HG02885 (cell line): ENCODE results near the gene ZBTB38.

Experiments used
- ATAC-seq: cut with Tn5 transposase; IDR thresholded peaks from one replicate; pipeline ENCODE4 v1.9.1; 2021; ENCODE audit warnings: mild to moderate bottlenecking; ENCODE audit not compliant: unreplicated experiment, poor library complexity

ZBTB38 gene

GRCh38 chr3:141336672-141337522 lies 31.4 kb upstream of the ZBTB38 start:
- ATAC-seq, result peak; percentile 93

GRCh38 chr3:141337523-141337854 lies 30.8 kb upstream of the ZBTB38 start:
- ATAC-seq, result no peak

- ATAC-seq, result no peak
These were observed 30.3 kb upstream of the ZBTB38 start for GRCh38 chr3:141337991-141338390.

GRCh38 chr3:141338881-141339280 lies 29.4 kb upstream of the ZBTB38 start:
- no peak for ATAC-seq

- no peak for ATAC-seq
These were observed 26.8 kb upstream of the ZBTB38 start for GRCh38 chr3:141341536-141341935.

GRCh38 chr3:141342386-141342785 lies 25.9 kb upstream of the ZBTB38 start:
- no peak for ATAC-seq

- ATAC-seq, result no peak
These were observed 25.2 kb upstream of the ZBTB38 start for GRCh38 chr3:141343077-141343476.

- ATAC-seq, result no peak
These were observed 24.4 kb upstream of the ZBTB38 start for GRCh38 chr3:141343865-141344271.

GRCh38 chr3:141345528-141345927 lies 22.8 kb upstream of the ZBTB38 start:
- no peak for ATAC-seq

GRCh38 chr3:141346007-141346406 lies 22.3 kb upstream of the ZBTB38 start:
- no peak for ATAC-seq

GRCh38 chr3:141346418-141346817 lies 21.9 kb upstream of the ZBTB38 start:
- ATAC-seq, result no peak

GRCh38 chr3:141346839-141347238 lies 21.5 kb upstream of the ZBTB38 start:
- no peak for ATAC-seq

GRCh38 chr3:141348837-141349236 lies 19.5 kb upstream of the ZBTB38 start:
- no peak for ATAC-seq

- no peak for ATAC-seq
These were observed 18.6 kb upstream of the ZBTB38 start for GRCh38 chr3:141349711-141350110.

GRCh38 chr3:141350666-141351065 lies 17.6 kb upstream of the ZBTB38 start:
- ATAC-seq, result no peak

- ATAC-seq, result no peak
These were observed 15.9 kb upstream of the ZBTB38 start for GRCh38 chr3:141352262-141352984.

GRCh38 chr3:141353652-141354495 lies 14.4 kb upstream of the ZBTB38 start:
- no peak for ATAC-seq

- no peak for ATAC-seq
These were observed 13.8 kb upstream of the ZBTB38 start for GRCh38 chr3:141354517-141354916.

GRCh38 chr3:141355242-141355641 lies 13.1 kb upstream of the ZBTB38 start:
- no peak for ATAC-seq

- ATAC-seq, result no peak
These were observed 12.3 kb upstream of the ZBTB38 start for GRCh38 chr3:141356046-141356445.
